HG02759 (cell line): Measurements from ENCODE around the gene ARHGAP40.
"Not testable (repeated sequence)": the region's sequence is repeated elsewhere in the genome, so short reads cannot be mapped to it uniquely, and the experiment has no call there.

Source experiments
- ATAC-seq: cut with Tn5 transposase; IDR thresholded peaks from one replicate; pipeline ENCODE4 v1.9.1; 2021; ENCODE audit warnings: mild to moderate bottlenecking, moderate library complexity; ENCODE audit not compliant: unreplicated experiment

ARHGAP40 gene

GRCh38 chr20:38586181-38586525 lies 15.5 kb upstream of the ARHGAP40 start:
- ATAC-seq, result no peak

- ATAC-seq, result no peak
Observed at GRCh38 chr20:38588303-38588702, 13.3 kb upstream of the ARHGAP40 start.

GRCh38 chr20:38589351-38589750 lies 12.3 kb upstream of the ARHGAP40 start:
- no peak for ATAC-seq

- no peak for ATAC-seq
Observed at GRCh38 chr20:38589967-38590675, 11.5 kb upstream of the ARHGAP40 start.

- no peak for ATAC-seq
Observed at GRCh38 chr20:38590676-38591473, 10.7 kb upstream of the ARHGAP40 start.

- ATAC-seq, result no peak
Observed at GRCh38 chr20:38591474-38592410, 9.9 kb upstream of the ARHGAP40 start.

- ATAC-seq, result not testable (repeated sequence)
Observed at GRCh38 chr20:38592411-38592790, 9.2 kb upstream of the ARHGAP40 start.

- not testable (repeated sequence) for ATAC-seq
Observed at GRCh38 chr20:38594281-38594680, 7.3 kb upstream of the ARHGAP40 start.

GRCh38 chr20:38595886-38596285 lies 5.7 kb upstream of the ARHGAP40 start:
- not testable (repeated sequence) for ATAC-seq

- no peak for ATAC-seq
Observed at GRCh38 chr20:38599410-38599882, 2.2 kb upstream of the ARHGAP40 start.

- no peak for ATAC-seq
Observed at GRCh38 chr20:38600057-38600456, 1.6 kb upstream of the ARHGAP40 start.

GRCh38 chr20:38602185-38602581 lies 574 bp downstream of the ARHGAP40 start:
- ATAC-seq, result no peak

GRCh38 chr20:38603286-38603685 lies 1.7 kb downstream of the ARHGAP40 start:
- ATAC-seq, result no peak

GRCh38 chr20:38604873-38605303 lies 3.3 kb downstream of the ARHGAP40 start:
- no peak for ATAC-seq

- ATAC-seq, result no peak
Observed at GRCh38 chr20:38607351-38607750, 5.7 kb downstream of the ARHGAP40 start.

- ATAC-seq, result no peak
Observed at GRCh38 chr20:38608188-38608587, 6.6 kb downstream of the ARHGAP40 start.

- no peak for ATAC-seq
Observed at GRCh38 chr20:38609815-38610214, 8.2 kb downstream of the ARHGAP40 start.

- ATAC-seq, result no peak
Observed at GRCh38 chr20:38610521-38610920, 8.9 kb downstream of the ARHGAP40 start.

GRCh38 chr20:38612751-38613515 lies 11.3 kb downstream of the ARHGAP40 start:
- no peak for ATAC-seq

GRCh38 chr20:38615283-38615682 lies 13.7 kb downstream of the ARHGAP40 start:
- ATAC-seq, result no peak
